DND-41 (cell line): Measurements from ENCODE around the gene SHC2.

Experiments
- EZH2 ChIP-seq: IDR thresholded peaks from 3 replicates; pipeline ENCODE4 v1.6.1; 2012; ENCODE audit warnings: borderline replicate concordance, low read depth, mild to moderate bottlenecking, moderate library complexity, low read length, inconsistent platforms; ENCODE audit not compliant: severe bottlenecking
- TF ChIP-seq, protein P1 (sequence below): IDR thresholded peaks from 2 replicates; pipeline ENCODE4 v1.5.1; 2012; ENCODE audit warnings: borderline replicate concordance, low read length, moderate library complexity, mild to moderate bottlenecking; ENCODE audit not compliant: poor library complexity, severe bottlenecking; ENCODE audit errors: extremely low read depth

DNA sequence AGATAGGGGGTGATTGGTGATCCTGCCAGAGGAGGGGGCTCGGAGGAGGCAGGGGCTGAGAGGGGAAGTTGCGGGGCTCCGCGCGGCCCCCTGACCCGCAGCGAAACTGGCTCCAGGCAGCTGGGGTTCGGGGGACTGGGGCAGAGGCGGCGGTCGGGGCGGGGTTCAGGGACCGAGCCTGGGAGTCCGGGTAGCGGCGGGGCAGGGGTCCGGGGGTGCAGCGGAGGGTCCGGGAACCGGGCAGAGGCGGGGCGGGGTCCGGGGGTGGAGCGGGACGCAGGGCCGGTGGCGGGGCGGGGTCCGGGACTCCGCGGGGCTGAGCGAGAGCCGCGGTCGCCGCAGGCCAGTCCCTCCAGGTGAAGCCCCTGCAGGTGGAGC is 36.6 kb upstream of the SHC2 start:
- TF ChIP-seq, protein P1, sequence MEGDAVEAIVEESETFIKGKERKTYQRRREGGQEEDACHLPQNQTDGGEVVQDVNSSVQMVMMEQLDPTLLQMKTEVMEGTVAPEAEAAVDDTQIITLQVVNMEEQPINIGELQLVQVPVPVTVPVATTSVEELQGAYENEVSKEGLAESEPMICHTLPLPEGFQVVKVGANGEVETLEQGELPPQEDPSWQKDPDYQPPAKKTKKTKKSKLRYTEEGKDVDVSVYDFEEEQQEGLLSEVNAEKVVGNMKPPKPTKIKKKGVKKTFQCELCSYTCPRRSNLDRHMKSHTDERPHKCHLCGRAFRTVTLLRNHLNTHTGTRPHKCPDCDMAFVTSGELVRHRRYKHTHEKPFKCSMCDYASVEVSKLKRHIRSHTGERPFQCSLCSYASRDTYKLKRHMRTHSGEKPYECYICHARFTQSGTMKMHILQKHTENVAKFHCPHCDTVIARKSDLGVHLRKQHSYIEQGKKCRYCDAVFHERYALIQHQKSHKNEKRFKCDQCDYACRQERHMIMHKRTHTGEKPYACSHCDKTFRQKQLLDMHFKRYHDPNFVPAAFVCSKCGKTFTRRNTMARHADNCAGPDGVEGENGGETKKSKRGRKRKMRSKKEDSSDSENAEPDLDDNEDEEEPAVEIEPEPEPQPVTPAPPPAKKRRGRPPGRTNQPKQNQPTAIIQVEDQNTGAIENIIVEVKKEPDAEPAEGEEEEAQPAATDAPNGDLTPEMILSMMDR = no peak
- no peak for TF ChIP-seq EZH2
